ENCODE results near the gene FOXJ1. TPM values are rescaled to one million over a fixed set of nuclear protein-coding genes. Genes with fewer than 3 reads are reported as not detected.
A peak's percentile ranks its signal among the peaks of the same experiment; 100 is the strongest.

Gene FOXJ1
- polyA plus RNA-seq, 2 of the 4 experiments (the other 2 are of a cell fraction): 0.09 to 0.50 TPM

DNA sequence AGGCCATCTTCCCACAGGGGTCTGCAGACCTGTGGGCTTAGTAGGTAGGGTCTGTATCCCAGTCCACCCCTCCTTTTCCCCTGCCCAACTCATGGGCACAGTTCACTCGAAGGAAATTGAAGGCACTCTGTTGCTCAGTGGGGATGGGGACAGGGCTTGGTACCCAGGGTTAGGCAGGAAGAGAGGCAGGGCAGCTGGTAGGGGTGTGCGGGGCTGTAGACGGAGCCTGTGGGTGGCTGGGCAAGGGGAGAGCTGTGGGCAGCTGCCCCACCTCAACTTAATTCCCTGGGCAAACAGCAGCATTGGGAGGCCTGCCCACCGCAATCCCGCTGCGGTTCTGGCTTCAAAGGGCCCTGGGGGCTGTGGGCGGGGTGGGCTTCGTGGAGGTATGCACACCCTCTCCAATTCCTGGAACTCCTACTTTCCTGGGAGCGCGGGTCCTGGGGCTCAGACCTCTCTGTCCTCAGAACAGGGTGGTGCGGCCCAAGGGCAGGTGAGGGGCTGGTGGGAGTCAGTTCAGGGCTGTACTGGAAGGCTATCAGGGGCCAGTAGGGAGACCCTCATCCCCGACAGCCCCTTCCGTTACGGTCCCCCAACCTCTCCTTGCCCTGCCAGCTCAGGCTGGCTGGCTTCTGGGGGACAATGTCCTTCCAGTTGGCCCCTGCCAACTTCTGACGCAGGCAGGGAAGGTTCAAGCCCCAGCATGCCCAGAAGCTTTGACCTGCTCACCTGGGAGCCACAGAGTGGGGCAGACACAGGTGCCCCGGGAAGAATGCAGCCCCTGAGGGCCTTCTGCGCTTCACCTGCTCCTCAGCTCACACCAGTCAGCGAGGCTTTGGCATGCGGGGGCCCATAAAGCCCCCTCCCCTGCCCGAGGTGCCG lies 9.1 kb downstream of the FOXJ1 start:
- Histone ChIP-seq H3K4me1 (peaks cover 22% of the 10 kb centered on the region), H3K9me3 (no peaks in the 10 kb centered on the region), H3K27ac (peak overlapping the region; percentile 35 to 69; a peak in 5 of 6 replicates), H3K4me2 (peak overlapping the region; percentile 8; the same call in 1 of the 3 replicates), H3K4me3 (no peak overlapping the region)
- TF ChIP-seq ZFP36 (IDR thresholded peaks at IDR 0.05; ENCODE audit: borderline replicate concordance, partially characterized antibody) (no peak), CBX8 (IDR thresholded peaks at IDR 0.05) (no peak), MAX (IDR thresholded peaks at IDR 0.05) (no peak), HOXB5 (CRISPR knock-in tag; IDR thresholded peaks at IDR 0.05) (no peak), EHMT2 (IDR thresholded peaks at IDR 0.05; ENCODE audit: low read depth) (no peak), TP53 (CRISPR knock-in tag; IDR thresholded peaks at IDR 0.05) (no peak), MYC (IDR thresholded peaks at IDR 0.05; ENCODE audit: borderline replicate concordance, low read length) (no peak), RNF2 (IDR thresholded peaks at IDR 0.05; ENCODE audit: borderline replicate concordance, low read depth) (no peak), BHLHE40 (IDR thresholded peaks at IDR 0.05; ENCODE audit: low read depth, low read length) (no peak), ELK1 (IDR thresholded peaks at IDR 0.05; ENCODE audit: low read depth, low read length) (no peak), CHD2 (IDR thresholded peaks at IDR 0.05; ENCODE audit: low read length, partially characterized antibody) (no peak), RARB (CRISPR knock-in tag; IDR thresholded peaks at IDR 0.05) (no peak), KDM1A (IDR thresholded peaks at IDR 0.05; ENCODE audit: low read depth) (no peak), JUN (IDR thresholded peaks at IDR 0.05) (no peak), JUNB (IDR thresholded peaks at IDR 0.05) (no peak), POLR2AphosphoS2 (conservative IDR thresholded peaks at IDR 0.05; ENCODE audit: low read length) (no peak), SMC3 (IDR thresholded peaks at IDR 0.05) (no peak), SREBF2 (IDR thresholded peaks at IDR 0.05) (no peak), REST (IDR thresholded peaks at IDR 0.05) (no peak)
- TF ChIP-seq, protein P1, sequence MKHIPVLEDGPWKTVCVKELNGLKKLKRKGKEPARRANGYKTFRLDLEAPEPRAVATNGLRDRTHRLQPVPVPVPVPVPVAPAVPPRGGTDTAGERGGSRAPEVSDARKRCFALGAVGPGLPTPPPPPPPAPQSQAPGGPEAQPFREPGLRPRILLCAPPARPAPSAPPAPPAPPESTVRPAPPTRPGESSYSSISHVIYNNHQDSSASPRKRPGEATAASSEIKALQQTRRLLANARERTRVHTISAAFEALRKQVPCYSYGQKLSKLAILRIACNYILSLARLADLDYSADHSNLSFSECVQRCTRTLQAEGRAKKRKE (CRISPR knock-in tag; IDR thresholded peaks at IDR 0.05; ENCODE audit: low read depth): no peak
- 84% methylated on average over 16 of the region's 21 CpGs for WGBS (ENCODE audit: missing lambda C conversion rate)
- ChIA-PET POLR2A (no interaction called here), CTCF (interaction anchor here (0.5 to 38.7 kb wide), 9 partner anchors 8 to 1072 kb away, joined by 3 to 755 read pairs (median 4); no protein-coding TSS in a partner anchor)
- FAIRE-seq: no peak
- no peak for DNase-seq (ENCODE audit: low read depth in 1 of 2, low spot score in 1 of 2)
- 0 out of 6 replicates have a peak, but pooled peaks of 1 of the 2 experiments have one; percentile 8 for ATAC-seq
